Hepatic stellate cell (primary cell): Measurements from ENCODE around the gene RTRAF.
A peak's percentile ranks its signal among the peaks of the same experiment; 100 is the strongest.

Experiments used
- DNase-seq: peaks from one replicate; pipeline ENCODE4 v3.0.0; 2011; ENCODE audit warnings: low spot score

Gene RTRAF

GRCh38 chr14:51989293-51990234 lies at the start of gene RTRAF:
RTRAF (plus strand) TSS chr14:51989546; CDS start chr14:51989640, 94 bp downstream.
- peak; percentile 88 for DNase-seq

- no peak for DNase-seq
Observed at GRCh38 chr14:51939755-51940301, 49.5 kb upstream of the RTRAF start.

- DNase-seq: no peak
Observed at GRCh38 chr14:51942971-51943370, 46.4 kb upstream of the RTRAF start.

GRCh38 chr14:51950007-51950406 lies 39.3 kb upstream of the RTRAF start:
- no peak for DNase-seq

GRCh38 chr14:51951656-51952055 lies 37.7 kb upstream of the RTRAF start:
- DNase-seq: no peak

- DNase-seq: no peak
Observed at GRCh38 chr14:51954031-51954430, 35.3 kb upstream of the RTRAF start.

GRCh38 chr14:51954657-51955056 lies 34.7 kb upstream of the RTRAF start:
- no peak for DNase-seq

- no peak for DNase-seq
Observed at GRCh38 chr14:51957950-51958349, 31.4 kb upstream of the RTRAF start.

GRCh38 chr14:51959928-51960327 lies 29.4 kb upstream of the RTRAF start:
- no peak for DNase-seq

- no peak for DNase-seq
Observed at GRCh38 chr14:51960866-51961265, 28.5 kb upstream of the RTRAF start.

- DNase-seq: no peak
Observed at GRCh38 chr14:51962711-51963110, 26.6 kb upstream of the RTRAF start.

- no peak for DNase-seq
Observed at GRCh38 chr14:51963286-51963685, 26.1 kb upstream of the RTRAF start.

GRCh38 chr14:51967521-51967920 lies 21.8 kb upstream of the RTRAF start:
- DNase-seq: no peak

GRCh38 chr14:51969852-51970540 lies 19.4 kb upstream of the RTRAF start:
- no peak for DNase-seq

- DNase-seq: no peak
Observed at GRCh38 chr14:51972566-51972965, 16.8 kb upstream of the RTRAF start.

GRCh38 chr14:51977075-51977474 lies 12.3 kb upstream of the RTRAF start:
- DNase-seq: no peak

GRCh38 chr14:51978681-51979085 lies 10.7 kb upstream of the RTRAF start:
- no peak for DNase-seq

GRCh38 chr14:51979088-51979709 lies 10.1 kb upstream of the RTRAF start:
- DNase-seq: peak; percentile 47

- DNase-seq: no peak
Observed at GRCh38 chr14:51981218-51981854, 8.0 kb upstream of the RTRAF start.

- no peak for DNase-seq
Observed at GRCh38 chr14:51988221-51988620, 1.1 kb upstream of the RTRAF start.

GRCh38 chr14:51990488-51990887 lies 1.1 kb downstream of the RTRAF start:
- no peak for DNase-seq
